H1 (cell line): ENCODE measurements around the gene SETD1B. TPM values are rescaled to one million over a fixed set of nuclear protein-coding genes. Genes with fewer than 3 reads are reported as not detected.

ENCODE experiments used
- GTF2F1 ChIP-seq: IDR thresholded peaks from 2 replicates; pipeline ENCODE4 v1.6.1; 2012; ENCODE audit warnings: low read depth, low read length, improper control_type of control experiment, borderline replicate concordance
- ZNF274 ChIP-seq: IDR thresholded peaks from 2 replicates; pipeline ENCODE4 v1.7.0; 2012; ENCODE audit warnings: low read length, borderline replicate concordance; ENCODE audit errors: extremely low read depth
- polyA plus RNA-seq, 7 experiments: library from polyadenylated mRNA; depleted of rRNA in 3 of 7; stranded (reverse) in 5 of 7; unstranded in 2 of 7; fragments of >200 nt in 5 of 7; fragments of 200-250 nt in 2 of 7; gene quantifications; 1 replicate in 5 of 7; 2 replicates in 1 of 7; 4 replicates in 1 of 7; pipeline versions ENCODE4 v1.2.1 to v1.2.3, GENCODE V29; 2011 to 2013; ENCODE audit warnings: missing spikeins in 2 of 7, mixed read lengths in 2 of 7
- total RNA-seq: library from RNA; stranded (reverse); fragmentation: NEBNext Ultra II Directional; extraction: Animal tissue kit (Norgen Biotek cat#: 25700); gene quantifications from 2 replicates; pipeline ENCODE4 v1.2.1, GENCODE V29; 2021
- TF ChIP-seq, protein P1 (sequence below): fragments of 300-600 bp; sonication (generic); IDR thresholded peaks from 2 replicates; pipeline ENCODE4 v1.7.1; 2012; ENCODE audit warnings: low read length, moderate library complexity, mild to moderate bottlenecking, inconsistent platforms; ENCODE audit not compliant: insufficient replicate concordance

SETD1B gene
- total and polyA plus RNA-seq, 2 of the 8 experiments (the other 6 are each of a cell fraction or from before 2014, with no cell fraction given): 1.3 to 17.7 TPM

DNA sequence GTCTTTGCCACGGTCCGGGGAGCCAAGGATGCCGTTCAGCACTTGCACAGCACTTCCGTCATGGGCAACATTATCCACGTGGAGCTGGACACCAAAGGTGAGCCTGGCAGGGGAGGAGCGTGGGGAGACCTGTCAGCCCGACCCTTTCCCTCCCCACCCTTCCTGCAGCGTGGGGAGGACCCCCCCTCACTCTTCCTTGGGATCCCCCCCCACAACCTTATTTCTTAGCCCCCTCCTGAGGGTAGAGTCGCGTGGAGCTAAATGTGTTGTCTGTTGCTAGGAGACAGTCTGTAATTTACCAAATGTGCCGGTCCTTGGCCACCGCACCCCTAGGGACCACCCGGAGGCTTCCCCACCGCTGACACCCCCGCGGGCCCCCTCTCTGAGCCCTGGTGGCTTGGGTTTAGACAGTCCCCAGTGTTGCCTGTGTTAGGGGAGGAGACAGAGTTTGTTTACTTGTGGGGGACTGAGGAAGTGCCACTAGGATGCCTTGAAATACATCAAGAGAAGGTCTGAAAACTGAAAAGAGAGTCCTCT, 2.3 kb downstream of the SETD1B start (continued):
- TF ChIP-seq, protein P1, sequence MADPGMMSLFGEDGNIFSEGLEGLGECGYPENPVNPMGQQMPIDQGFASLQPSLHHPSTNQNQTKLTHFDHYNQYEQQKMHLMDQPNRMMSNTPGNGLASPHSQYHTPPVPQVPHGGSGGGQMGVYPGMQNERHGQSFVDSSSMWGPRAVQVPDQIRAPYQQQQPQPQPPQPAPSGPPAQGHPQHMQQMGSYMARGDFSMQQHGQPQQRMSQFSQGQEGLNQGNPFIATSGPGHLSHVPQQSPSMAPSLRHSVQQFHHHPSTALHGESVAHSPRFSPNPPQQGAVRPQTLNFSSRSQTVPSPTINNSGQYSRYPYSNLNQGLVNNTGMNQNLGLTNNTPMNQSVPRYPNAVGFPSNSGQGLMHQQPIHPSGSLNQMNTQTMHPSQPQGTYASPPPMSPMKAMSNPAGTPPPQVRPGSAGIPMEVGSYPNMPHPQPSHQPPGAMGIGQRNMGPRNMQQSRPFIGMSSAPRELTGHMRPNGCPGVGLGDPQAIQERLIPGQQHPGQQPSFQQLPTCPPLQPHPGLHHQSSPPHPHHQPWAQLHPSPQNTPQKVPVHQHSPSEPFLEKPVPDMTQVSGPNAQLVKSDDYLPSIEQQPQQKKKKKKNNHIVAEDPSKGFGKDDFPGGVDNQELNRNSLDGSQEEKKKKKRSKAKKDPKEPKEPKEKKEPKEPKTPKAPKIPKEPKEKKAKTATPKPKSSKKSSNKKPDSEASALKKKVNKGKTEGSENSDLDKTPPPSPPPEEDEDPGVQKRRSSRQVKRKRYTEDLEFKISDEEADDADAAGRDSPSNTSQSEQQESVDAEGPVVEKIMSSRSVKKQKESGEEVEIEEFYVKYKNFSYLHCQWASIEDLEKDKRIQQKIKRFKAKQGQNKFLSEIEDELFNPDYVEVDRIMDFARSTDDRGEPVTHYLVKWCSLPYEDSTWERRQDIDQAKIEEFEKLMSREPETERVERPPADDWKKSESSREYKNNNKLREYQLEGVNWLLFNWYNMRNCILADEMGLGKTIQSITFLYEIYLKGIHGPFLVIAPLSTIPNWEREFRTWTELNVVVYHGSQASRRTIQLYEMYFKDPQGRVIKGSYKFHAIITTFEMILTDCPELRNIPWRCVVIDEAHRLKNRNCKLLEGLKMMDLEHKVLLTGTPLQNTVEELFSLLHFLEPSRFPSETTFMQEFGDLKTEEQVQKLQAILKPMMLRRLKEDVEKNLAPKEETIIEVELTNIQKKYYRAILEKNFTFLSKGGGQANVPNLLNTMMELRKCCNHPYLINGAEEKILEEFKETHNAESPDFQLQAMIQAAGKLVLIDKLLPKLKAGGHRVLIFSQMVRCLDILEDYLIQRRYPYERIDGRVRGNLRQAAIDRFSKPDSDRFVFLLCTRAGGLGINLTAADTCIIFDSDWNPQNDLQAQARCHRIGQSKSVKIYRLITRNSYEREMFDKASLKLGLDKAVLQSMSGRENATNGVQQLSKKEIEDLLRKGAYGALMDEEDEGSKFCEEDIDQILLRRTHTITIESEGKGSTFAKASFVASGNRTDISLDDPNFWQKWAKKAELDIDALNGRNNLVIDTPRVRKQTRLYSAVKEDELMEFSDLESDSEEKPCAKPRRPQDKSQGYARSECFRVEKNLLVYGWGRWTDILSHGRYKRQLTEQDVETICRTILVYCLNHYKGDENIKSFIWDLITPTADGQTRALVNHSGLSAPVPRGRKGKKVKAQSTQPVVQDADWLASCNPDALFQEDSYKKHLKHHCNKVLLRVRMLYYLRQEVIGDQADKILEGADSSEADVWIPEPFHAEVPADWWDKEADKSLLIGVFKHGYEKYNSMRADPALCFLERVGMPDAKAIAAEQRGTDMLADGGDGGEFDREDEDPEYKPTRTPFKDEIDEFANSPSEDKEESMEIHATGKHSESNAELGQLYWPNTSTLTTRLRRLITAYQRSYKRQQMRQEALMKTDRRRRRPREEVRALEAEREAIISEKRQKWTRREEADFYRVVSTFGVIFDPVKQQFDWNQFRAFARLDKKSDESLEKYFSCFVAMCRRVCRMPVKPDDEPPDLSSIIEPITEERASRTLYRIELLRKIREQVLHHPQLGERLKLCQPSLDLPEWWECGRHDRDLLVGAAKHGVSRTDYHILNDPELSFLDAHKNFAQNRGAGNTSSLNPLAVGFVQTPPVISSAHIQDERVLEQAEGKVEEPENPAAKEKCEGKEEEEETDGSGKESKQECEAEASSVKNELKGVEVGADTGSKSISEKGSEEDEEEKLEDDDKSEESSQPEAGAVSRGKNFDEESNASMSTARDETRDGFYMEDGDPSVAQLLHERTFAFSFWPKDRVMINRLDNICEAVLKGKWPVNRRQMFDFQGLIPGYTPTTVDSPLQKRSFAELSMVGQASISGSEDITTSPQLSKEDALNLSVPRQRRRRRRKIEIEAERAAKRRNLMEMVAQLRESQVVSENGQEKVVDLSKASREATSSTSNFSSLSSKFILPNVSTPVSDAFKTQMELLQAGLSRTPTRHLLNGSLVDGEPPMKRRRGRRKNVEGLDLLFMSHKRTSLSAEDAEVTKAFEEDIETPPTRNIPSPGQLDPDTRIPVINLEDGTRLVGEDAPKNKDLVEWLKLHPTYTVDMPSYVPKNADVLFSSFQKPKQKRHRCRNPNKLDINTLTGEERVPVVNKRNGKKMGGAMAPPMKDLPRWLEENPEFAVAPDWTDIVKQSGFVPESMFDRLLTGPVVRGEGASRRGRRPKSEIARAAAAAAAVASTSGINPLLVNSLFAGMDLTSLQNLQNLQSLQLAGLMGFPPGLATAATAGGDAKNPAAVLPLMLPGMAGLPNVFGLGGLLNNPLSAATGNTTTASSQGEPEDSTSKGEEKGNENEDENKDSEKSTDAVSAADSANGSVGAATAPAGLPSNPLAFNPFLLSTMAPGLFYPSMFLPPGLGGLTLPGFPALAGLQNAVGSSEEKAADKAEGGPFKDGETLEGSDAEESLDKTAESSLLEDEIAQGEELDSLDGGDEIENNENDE: no peak
- TF ChIP-seq GTF2F1 (no peak), ZNF274 (no peak)
